Esophagus muscularis mucosa (tissue), 4 donors: ENCODE data around the gene FGR. TPM values are rescaled to one million over a fixed set of nuclear protein-coding genes. Genes with fewer than 3 reads are reported as not detected.

Experiments
- DNase-seq: peaks from one replicate; pipeline ENCODE4 v3.0.0-alpha.2; 2017; ENCODE audit errors: extremely low spot score
- H3K27ac ChIP-seq, 4 donors: fragments of 200-600 bp; sonication (generic); replicated peaks in 1 of 4; 1 replicate in 3 of 4; 2 replicates in 1 of 4; pipeline ENCODE4 v1.5.1; 2016 to 2019; ENCODE audit warnings: mild to moderate bottlenecking in 1 of 4
- H3K27me3 ChIP-seq, 4 donors: fragments of 200-600 bp; sonication (generic); one replicate each; pipeline versions ENCODE4 v1.5.1 to v1.6.0; 2016 to 2019
- H3K36me3 ChIP-seq, 4 donors: fragments of 200-600 bp; sonication (generic); one replicate each; pipeline ENCODE4 v1.5.1; 2016 to 2019
- H3K4me1 ChIP-seq, 4 donors: fragments of 200-600 bp; sonication (generic); one replicate each; pipeline ENCODE4 v1.5.1; 2016 to 2019
- H3K4me3 ChIP-seq, 4 donors: fragments of 200-600 bp; sonication (generic); 1 replicate in 2 of 4; 2 replicates in 2 of 4; pipeline ENCODE4 v1.5.1; 2016 to 2019; ENCODE audit warnings: mild to moderate bottlenecking in 4 of 4, moderate library complexity in 1 of 4
- H3K9me3 ChIP-seq, 4 donors: fragments of 200-600 bp; sonication (generic); 1 replicate in 3 of 4; 2 replicates in 1 of 4; pipeline ENCODE4 v1.5.1; 2016 to 2019
- CTCF ChIP-seq, 3 experiments: fragments of 200-600 bp in 2 of 3; fragments of 450-650 bp in 1 of 3; sonication (generic) in 2 of 3; IDR thresholded peaks; one replicate each; pipeline ENCODE4 v1.5.1; 2017 to 2019; ENCODE audit warnings: antibody characterized with exemption in 3 of 3, mild to moderate bottlenecking in 2 of 3, moderate library complexity in 1 of 3
- EP300 ChIP-seq: sonication (generic); formaldehyde crosslinking; IDR thresholded peaks from one replicate; pipeline ENCODE4 v1.6.1; 2017; ENCODE audit warnings: antibody characterized with exemption
- POLR2A ChIP-seq: fragments of 450-650 bp; IDR thresholded peaks from one replicate; pipeline ENCODE4 v1.6.1; 2017; ENCODE audit warnings: antibody characterized with exemption, moderate library complexity, mild to moderate bottlenecking, low read depth
- POLR2AphosphoS5 ChIP-seq, 2 donors: sonication (generic); formaldehyde crosslinking; IDR thresholded peaks; one replicate each; pipeline ENCODE4 v1.6.1; 2017; ENCODE audit warnings: antibody characterized with exemption in 2 of 2
- WGBS: methylation state at CpG from one replicate; pipeline ENCODE4 v1.1.5; 2018; 5-methylcytosine and 5-hydroxymethylcytosine counted together
- intact Hi-C: fragments of 100-400 bp; cut with DNase I; formaldehyde crosslinking; loops from one replicate; pipeline ENCODE4 v1.15.1; 2023
- total RNA-seq, 4 donors: library from RNA; depleted of rRNA; stranded (reverse); fragments of >200 nt; gene quantifications; one replicate each; pipeline versions ENCODE4 v1.1.0 to v1.2.1, GENCODE V29; 2016

The FGR gene
- total RNA-seq, 4 donors from 2014 or later = 12.0 to 32.1 (median 12.6) TPM

DNA sequence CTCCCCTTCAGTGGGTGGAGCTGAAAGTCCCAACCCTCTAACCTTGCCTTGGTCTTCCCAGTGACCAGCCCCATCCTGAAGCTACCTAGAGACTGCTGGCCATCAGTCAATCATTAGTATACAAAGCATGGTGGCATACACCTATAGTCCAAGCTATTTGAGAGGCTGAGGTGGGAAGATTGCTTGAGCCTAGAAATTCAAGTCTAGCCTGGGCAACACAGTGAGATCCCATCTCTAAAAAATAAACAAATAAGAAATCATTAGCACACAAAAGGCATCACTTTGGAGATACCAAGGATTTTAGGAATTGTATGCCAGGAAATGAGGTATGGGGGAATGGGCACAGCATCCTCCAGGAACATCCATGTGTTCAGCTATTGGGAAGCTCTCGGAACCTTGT lies 41.4 kb upstream of the FGR start:
- TF ChIP-seq POLR2A (no peak), POLR2AphosphoS5 (IDR thresholded peaks at IDR 0.05) (no peak), CTCF (IDR thresholded peaks at IDR 0.05) (no peak), EP300 (no peak)
- H3K9me3 ChIP-seq = peaks cover 0 to 13% (median 9%) of the 10 kb centered on the region in 4 donors
- no peak overlapping the region for H3K27ac ChIP-seq
- no peaks in the 10 kb centered on the region for H3K36me3 ChIP-seq
- no peaks in the 10 kb centered on the region for H3K27me3 ChIP-seq
- no peak overlapping the region for H3K4me3 ChIP-seq
- no peak for DNase-seq
- WGBS = 100% methylated on average over 1 of the region's 1 CpG
- intact Hi-C loops = loop anchor here (10.0 kb wide), 1 partner anchor 158 kb away; the partner anchor contains the start of gene PPP1R8
- H3K4me1 ChIP-seq = peaks cover 12 to 16% (median 14%) of the 10 kb centered on the region in 4 donors

DNA sequence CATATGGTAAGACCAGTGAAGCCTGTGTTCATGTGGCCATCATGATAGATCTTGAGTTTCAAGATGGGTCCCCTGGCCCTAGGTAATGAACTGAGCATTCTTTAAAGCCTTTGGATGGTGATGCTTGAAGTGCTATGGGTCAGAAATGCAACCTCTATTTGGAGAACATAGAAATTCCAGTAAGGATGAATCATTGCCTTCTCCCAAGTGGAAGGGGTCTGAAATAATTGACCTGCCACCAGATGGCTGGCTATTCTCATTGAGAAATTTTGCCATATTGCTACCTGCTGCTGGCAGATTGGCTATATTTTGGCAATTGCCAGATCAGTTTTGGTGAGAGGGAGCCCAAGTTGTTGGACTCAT lies 37.7 kb upstream of the FGR start:
- intact Hi-C loops = loop anchor here (5.0 to 10.0 kb wide), 2 partner anchors 55 to 162 kb away; partner anchors contain the start of genes FAM76A and PPP1R8
- DNase-seq = no peak
- H3K9me3 ChIP-seq = no peaks in the 10 kb centered on the region
- peak overlapping the region; percentile 85 to 91 (median 88) for H3K27ac ChIP-seq
- peaks cover 25 to 48% (median 39%) of the 10 kb centered on the region in 4 donors for H3K4me1 ChIP-seq
- no peaks in the 10 kb centered on the region for H3K27me3 ChIP-seq
- peaks cover 0 to 9% (median 0%) of the 10 kb centered on the region in 4 donors for H3K36me3 ChIP-seq
- no peak for TF ChIP-seq EP300
- TF ChIP-seq CTCF (IDR thresholded peaks at IDR 0.05) = no peak
- TF ChIP-seq POLR2AphosphoS5 (IDR thresholded peaks at IDR 0.05) = no peak
- TF ChIP-seq POLR2A = no peak
- peak overlapping the region in 3 of 4 donors; percentile 57 to 65 (median 61) for H3K4me3 ChIP-seq

DNA sequence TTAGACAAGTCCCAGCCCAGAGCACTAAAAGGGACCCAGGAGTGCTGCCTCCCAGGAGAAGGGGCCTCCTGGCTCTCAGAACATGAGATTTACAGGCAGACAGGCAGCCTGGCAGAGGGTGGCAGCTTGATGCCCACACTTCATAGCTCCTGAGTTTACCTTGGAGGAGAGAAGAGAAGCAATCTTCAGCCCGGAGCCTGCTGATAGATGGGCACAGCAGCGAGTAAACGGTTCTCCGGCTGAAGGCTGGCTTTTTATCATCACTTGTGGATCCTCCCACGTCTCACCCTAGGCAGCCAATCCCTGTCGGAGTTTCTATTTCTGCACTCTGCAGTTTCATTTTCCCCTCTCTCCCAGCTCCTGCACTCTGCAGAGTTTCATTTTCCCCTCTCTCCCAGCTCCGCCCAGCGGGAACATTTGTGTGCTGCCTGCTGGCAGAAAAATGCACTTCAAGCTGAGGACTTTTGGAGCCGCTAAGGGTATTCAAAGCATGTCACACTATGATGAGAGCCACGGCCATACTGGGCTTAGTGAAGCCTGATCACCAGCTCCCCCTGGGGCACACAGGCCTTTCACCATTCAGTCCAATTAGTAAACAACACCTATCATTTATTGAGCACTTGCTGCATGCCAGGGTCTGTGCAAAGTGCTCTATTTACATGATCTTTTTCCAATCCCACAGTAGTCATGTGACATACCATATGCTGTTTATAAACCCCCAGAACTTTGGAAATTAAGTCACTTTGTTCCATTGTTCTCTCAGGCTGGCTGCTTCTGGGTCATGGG lies 37.2 kb upstream of the FGR start, which contains the start of gene IFI6:
TSS of gene IFI6 (minus strand) at position 229 of the 786 bp plus-strand sequence. CDS start 2,878 bp downstream, outside the sequence.
- DNase-seq = peak; percentile 95
- peaks cover 0 to 15% (median 2%) of the 10 kb centered on the region in 4 donors for H3K36me3 ChIP-seq
- intact Hi-C loops = loop anchor here (5.0 to 10.0 kb wide), 2 partner anchors 55 to 163 kb away; partner anchors contain the start of genes FAM76A and PPP1R8
- H3K27me3 ChIP-seq = no peaks in the 10 kb centered on the region
- H3K9me3 ChIP-seq = no peaks in the 10 kb centered on the region
- peak within 1 kb of the TSS; percentile 57 to 65 (median 60) for H3K4me3 ChIP-seq
- peaks cover 25 to 48% (median 39%) of the 10 kb centered on the region in 4 donors for H3K4me1 ChIP-seq
- H3K27ac ChIP-seq = peak within 1 kb of the TSS; percentile 85 to 91 (median 88)
- WGBS = 1% methylated on average over 9 of the region's 10 CpGs
- TF ChIP-seq CTCF (IDR thresholded peaks at IDR 0.05) (peak; percentile 30 to 59 (median 50)), POLR2AphosphoS5 (IDR thresholded peaks at IDR 0.05) (peak; percentile 82 to 92), POLR2A (no peak), EP300 (no peak)

DNA sequence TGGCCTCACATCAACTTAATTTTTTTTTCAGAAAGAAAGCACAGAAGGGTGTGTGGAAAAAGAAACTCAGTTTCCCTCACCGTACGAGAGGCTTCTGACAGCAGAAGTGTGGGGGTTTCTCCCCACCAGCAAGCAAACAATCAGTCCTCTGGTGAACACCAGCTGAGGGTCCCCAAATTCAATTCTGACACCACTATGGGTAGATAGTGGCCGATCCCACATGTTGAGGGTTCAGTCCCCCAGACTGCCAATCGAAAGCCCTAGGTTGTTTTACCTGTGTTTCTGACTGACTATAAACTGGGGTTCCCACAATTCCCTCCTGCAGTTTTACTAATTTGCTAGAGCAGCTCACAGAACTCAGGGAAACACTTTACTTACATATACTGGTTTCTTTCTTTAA lies 34.9 kb upstream of the FGR start:
- peaks cover 0 to 26% (median 9%) of the 10 kb centered on the region in 4 donors for H3K36me3 ChIP-seq
- no peaks in the 10 kb centered on the region for H3K27me3 ChIP-seq
- peaks cover 25 to 48% (median 39%) of the 10 kb centered on the region in 4 donors for H3K4me1 ChIP-seq
- no peak for TF ChIP-seq POLR2A
- intact Hi-C loops = loop anchor here (5.0 to 10.0 kb wide), 3 partner anchors 57 to 195 kb away; partner anchors contain the start of genes FAM76A and PPP1R8
- peak overlapping the region in 1 of 4 donors; percentile 66 for H3K27ac ChIP-seq
- whole genome bisulfite sequencing = 76% methylated on average over 4 of the region's 4 CpGs
- H3K9me3 ChIP-seq = no peaks in the 10 kb centered on the region
- H3K4me3 ChIP-seq = peak overlapping the region in 3 of 4 donors; percentile 51 to 55 (median 53)
- DNase-seq = no peak
